NCI-H1417 (cell line): ENCODE measurements around the gene TMPRSS2.

ENCODE experiments used
- DNase-seq, 3 experiments: peaks; one replicate each; lab custom pipeline; 2025; lab: John Stamatoyannopoulos, UW

TMPRSS2 gene

DNA sequence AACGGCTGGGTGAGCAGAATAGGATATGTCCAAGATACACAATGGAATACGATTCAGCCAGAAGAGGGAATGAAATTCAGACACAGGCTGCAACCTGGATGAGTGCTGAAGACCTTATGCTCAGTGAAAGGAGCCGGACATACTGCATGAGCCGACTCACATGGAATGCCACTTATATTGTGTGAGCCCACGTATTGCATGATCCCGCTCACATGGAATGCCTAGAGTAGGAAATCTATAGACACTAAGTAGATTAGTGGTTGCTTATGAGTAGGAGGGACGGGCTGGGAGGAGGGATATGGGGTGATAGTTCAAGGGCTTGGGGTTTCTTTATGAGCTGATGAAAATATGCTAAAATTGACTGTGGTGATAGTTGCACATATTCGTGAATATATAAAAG, 26.8 kb downstream of the TMPRSS2 start:
- DNase-seq: no peak

DNA sequence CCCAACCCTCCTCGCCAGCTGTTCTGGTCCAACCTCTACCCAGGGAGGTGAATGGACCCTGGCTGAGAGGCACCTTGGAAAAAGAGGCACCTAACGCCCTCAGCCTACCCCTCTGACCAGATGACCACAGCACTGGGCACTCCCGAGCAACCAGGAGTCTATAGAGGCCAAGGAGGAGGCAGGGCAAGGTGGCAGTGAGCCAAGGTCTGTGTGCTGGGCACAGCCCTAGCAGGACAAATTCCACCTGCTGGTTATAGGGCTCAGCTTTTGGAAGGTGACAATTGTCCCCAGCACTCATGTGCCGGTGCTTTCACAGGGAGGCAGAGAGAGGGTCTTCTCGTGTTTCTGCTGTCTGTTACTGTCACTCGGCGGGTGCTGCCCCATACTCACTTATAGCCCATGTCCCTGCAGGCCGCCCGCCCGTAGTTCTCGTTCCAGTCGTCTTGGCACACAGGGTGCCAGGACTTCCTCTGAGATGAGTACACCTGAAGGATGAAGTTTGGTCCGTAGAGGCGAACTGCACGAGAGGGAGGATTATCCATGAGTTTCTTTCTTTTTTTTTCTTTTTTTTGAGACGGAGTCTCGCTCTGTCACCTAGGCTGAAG, 27.8 kb downstream of the TMPRSS2 start:
- DNase-seq: no peak

DNA sequence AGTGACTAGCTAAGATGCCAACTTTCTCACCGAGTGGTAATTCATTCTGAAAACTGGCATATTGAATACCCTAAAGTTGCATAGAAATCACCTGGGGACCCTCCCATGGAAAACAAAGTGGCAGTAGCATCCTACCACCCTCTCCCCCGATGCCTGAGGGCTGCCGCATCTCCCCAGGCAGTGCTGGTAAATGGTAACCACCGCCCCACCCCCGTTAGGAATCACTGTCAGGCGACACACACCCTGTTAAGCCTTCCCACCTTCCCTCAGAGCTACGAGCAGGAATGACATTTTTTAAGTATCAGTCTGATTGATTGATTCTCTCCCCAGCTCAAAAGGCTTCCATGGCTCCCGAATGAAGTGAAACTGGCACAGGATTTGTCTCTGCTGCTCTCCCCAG, 28.3 kb downstream of the TMPRSS2 start:
- no peak for DNase-seq

- no peak for DNase-seq
Observed at GRCh38 chr21:41478319-41479177, 29.4 kb downstream of the TMPRSS2 start.

DNA sequence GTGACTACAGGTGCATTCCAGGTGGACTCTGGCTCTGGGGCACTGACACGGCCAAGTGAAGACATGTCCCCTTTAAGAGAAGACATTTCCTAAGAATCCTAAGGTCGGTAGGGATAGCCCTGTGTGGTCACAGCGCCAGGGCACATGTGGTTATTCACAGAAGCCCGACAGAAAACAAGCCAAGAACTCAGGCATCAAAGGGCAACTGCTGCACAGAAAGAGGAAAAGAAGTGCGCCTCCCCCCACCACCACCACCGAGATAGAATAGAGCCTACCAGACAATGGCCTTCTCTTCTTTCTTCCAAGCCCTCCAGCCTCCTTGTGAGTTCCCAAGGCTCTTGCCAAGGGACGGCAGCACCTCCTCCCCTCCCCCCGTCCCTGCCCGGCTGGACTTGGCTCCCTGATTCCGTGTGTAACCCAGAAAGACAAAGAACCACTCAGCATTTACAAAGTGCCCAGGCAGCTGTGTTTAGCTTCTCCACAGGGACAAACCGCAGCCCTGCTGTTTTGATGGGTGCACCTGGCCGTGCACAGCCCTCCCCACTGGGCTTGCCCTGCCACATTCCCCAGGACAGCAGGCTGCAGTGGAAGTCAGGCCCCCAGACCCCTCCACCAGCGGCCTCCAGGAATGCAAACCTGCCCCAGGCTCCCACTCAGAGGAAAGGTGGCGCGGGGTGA, 30.2 kb downstream of the TMPRSS2 start:
- peak; percentile 33 to 90 (median 75) for DNase-seq

DNA sequence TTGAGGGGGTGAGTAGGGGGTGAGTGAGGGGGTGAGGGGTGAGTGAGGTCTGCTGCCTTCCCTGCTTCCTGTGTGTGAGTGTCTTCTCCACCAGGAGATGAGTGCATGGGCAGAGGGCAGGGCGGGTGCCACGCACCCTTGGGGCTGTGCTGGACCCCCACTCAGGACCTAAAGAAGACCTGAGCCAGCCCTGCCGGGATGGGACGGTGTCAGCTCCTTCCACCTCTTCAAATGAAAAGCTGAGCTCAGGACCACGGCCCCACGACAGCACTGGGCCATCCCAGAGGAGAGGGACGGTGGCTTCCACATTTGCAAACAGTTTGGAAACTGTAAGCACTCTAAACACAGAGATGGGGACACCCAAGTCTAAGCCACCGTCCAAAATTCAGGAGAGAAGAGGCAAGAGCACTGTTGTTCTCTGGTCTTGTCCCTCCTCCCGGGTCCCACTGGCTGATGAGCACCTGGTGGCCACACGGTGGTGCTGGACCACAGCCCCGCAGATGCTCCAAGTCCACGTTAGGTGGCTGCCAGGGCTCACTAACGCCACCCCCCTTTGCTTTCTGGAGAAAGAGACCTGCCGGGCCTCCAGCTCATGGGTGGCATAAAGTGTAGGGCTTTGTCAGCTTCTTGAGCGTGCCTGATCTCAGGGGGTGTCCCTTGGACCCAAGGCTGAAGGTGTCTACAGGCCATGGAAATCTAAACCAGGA, 32.1 kb downstream of the TMPRSS2 start:
- no peak for DNase-seq

GRCh38 chr21:41472753-41473548, 35.0 kb downstream of the TMPRSS2 start:
- no peak for DNase-seq

DNA sequence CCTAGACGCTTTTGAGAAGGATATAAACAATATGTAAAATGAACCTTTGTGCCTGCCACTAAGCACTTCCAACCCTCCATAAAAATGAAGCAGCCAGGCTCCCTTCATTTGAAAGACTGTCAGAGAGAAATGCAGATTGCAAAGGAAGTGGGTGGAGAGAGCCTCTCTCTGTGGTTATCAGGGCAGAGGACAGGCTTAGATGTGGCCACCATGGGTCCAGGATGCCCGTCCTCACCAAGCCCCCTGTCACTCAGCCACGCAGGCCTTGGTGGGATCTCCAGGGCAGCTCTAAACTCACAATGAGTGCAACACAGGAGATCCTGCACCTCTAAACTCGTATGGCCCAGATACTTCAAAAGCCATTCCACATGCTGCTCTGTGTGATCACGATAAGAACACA, 37.9 kb downstream of the TMPRSS2 start:
- DNase-seq: no peak

DNA sequence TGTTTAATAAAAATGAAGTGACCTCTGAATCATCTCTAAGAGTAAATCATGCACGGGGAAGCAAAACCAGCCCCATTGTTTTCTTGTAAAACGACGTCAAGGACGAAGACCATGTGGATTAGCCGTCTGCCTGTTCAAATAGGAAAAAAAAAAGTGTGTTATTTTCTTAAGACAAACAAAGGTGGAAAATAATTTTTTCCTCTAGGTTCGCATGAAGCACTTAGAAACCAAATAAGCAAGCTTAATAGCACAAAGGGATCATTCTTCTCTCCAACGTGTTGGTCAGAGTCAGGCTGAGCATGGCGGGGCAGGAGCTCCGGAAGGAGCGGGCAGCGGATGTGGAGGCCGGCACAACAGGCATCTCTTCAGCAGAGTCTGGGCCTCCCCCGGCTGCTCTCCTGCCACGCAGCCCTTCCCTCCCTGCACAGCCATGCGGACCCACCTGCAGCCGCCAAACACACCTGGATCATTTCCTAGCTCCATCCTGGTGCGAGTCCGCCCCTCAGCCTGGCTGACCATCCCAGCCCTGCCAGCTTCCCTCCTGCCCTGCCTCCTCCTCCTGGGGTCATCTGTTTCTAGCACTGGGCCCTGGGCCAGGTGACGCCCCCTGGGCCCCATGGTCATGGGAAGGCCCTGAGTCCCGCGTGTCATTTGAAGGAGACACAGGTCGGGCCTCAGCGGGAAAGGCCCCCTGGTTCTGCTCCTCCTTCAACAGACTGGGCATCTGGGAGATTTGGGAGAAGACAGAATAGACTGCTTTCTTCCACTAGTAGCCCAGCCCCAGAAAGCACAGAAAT, 41.7 kb downstream of the TMPRSS2 start:
- no peak for DNase-seq

DNA sequence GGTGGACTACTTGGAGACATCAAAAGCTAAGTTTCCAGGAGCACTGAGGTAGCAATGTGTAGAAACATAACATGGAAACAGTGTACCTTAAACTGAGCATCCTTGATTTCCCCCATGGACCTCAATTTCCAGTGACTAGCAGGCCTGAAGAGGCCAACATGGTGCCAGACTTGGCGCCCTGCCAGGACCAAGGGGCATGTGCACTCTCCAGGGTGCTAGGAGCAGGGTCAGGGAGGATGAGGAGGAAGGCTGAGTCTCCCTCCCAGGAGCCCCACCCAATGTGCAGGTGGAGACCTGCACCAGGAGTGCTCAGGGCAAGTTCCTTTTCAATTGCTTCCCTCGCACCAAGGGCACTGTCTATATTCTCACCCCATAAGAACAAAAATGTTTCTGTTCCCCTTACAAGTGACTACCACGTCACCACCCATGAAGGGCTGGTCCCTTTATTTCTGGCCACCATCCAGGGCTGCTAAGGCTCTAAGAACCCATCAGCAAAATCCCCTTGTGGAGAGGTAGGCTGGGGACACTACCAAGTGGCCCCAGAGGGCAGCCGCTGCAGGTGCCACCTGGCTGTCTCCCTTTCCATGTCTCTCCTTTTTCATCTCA, 42.7 kb downstream of the TMPRSS2 start:
- DNase-seq: no peak

DNA sequence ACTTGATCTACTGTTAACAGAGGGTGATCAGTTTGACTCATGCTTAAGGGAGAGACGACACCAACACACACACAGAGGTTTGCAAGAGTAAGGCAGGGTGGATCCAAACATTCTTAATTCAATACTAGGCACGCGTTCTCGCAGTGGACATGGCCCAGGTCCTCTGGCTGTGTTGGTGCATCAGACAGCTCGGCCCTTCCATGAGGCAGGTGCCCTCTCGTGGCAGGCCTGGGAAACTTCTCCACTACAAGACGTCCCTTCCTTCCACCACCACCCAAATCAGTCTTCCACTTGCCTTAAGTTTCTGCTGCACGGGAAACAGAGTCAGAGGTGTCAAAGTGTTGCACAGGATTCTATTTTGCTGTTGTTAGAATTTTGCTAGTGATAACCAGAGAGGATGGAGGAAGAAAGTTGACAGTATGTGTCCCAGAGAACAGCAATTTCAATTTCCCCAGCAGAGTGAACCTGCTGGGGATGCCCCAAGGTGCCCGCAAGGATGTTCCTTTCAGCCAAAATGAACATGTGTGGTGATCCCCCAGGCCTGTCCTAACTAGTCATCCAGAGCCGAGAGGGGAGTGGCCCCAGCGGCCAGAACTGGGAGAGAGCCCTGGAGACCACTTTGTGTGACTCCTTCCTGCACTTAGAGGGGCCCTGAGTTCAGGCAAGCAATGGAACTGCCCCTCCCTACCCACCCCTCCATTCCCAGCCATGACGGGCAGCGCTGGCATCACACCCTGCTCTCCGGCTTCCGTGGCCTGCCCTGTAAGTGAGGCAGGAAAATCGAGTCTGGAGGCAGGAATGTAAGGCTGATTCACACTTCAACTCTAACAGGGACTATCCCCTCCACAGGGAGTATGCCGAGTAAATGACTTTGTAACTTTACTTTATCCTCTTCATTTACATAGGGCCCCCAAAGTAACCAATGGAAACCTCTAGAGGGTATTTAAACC, 47.1 kb downstream of the TMPRSS2 start:
- peak; percentile 21 to 65 (median 60) for DNase-seq

DNA sequence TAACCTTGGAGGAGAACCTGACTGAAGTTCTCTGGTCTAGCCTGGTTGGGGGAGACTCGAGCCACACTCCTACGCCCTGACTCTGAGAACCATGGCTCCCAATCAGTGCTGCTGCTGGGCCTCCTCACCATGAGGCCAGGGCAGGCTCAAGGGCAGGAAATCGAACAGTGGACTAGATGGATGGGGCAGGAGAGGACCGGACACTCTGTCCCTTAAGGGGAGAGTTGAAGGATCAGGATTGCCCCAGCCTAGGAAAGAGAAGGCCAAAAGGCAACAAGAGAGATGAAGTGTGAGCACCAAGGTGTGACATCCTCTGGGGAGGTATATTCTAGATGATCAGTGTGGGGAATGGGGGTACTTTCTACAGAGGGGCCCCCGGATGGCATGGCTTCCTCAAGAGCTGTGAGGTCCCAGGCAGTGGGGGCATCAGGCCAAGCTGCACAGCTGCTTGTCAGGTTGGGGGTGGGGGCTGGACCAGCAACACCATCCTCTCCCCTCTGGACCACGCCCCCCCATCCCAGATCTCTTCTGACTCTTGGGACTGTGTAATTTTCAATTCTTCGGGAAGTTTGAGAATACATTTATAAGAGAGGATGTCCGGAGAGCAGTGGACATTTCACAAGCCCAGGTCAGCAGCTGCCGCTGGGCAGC, 47.9 kb downstream of the TMPRSS2 start:
- DNase-seq: no peak

GRCh38 chr21:41458559-41458958, 49.4 kb downstream of the TMPRSS2 start:
- no peak for DNase-seq

DNA sequence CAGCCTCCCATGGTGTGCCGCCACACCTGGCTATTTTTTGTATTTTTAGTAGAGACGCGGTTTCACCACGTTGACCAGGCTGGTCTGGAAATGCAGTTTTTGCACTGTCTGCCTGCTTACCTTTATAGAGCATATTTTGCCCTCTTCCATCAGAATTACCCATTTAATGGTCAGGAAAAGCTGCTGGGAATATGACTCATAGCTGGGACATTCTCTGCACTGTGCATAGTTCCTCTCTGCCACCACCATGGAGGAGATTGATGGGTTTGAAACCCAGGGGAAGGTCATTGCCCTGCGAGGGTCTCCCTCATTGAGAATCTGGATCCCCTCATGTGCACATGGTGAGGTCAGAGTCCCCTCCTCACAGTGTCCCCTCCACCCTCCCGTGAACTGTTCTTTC, 49.8 kb downstream of the TMPRSS2 start:
- DNase-seq: no peak

GRCh38 chr21:41453761-41454160, 54.2 kb downstream of the TMPRSS2 start:
- DNase-seq: no peak

GRCh38 chr21:41453198-41453597, 54.8 kb downstream of the TMPRSS2 start:
- DNase-seq: no peak

DNA sequence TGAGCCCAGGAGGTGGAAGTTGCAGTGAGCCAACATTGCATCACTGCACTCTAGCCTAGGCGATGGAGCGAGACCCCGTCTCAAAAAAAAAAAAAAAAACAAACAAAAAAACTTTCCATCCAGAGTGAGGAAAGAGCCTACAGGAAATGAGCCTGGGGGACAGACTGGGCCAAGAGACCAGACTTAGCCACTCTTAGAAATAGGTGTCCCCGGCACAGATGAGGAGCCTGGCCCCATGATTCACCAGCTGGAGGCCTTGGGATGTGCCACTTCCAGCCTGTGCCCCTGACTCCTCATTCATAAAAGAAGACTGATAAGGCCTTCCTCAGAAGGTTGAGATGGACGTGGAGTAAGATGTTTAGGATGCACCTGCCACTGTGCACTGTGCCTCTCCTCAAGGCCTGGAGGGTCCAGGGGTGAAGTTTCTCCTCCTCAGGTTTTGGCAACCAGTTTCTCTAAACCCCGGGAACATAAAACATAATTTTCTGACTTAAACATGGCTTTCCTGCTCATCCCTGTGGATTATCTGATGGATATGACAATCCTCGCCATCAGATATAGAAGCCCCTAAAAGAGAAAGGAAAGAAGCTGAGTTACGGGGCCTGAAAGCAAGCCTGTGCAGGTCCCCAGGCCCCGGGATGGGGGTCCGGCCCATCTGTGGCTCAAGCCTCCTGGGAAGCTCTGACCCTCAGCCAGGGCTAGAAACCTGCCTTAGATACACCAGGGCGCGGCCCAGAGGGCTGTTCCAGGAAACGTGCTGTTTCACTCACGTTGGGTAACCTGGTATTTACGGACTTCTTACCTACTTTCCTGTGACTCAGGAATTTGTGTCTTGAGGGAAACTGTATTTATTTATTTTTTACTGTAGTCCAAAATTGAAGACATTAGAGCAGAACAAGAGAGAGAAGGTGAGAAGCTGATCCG, 55.9 kb downstream of the TMPRSS2 start:
- DNase-seq: no peak

- DNase-seq: no peak
Observed at GRCh38 chr21:41449613-41450012, 58.3 kb downstream of the TMPRSS2 start.
